HG02759 (cell line): ENCODE results near the gene SNX15.
"Not testable (repeated sequence)": the region's sequence is repeated elsewhere in the genome, so short reads cannot be mapped to it uniquely, and the experiment has no call there.

Experiments
- ATAC-seq: cut with Tn5 transposase; IDR thresholded peaks from one replicate; pipeline ENCODE4 v1.9.1; 2021; ENCODE audit warnings: mild to moderate bottlenecking, moderate library complexity; ENCODE audit not compliant: unreplicated experiment

The SNX15 gene

GRCh38 chr11:65027213-65028067, at the start of gene SNX15:
Gene SNX15, plus strand, starts transcription at chr11:65027439. Its CDS starts 99 bp downstream, at chr11:65027538.
- ATAC-seq, result peak; percentile 87

- ATAC-seq, result not testable (repeated sequence)
Observed at GRCh38 chr11:64983339-64983738, 43.9 kb upstream of the SNX15 start.

- ATAC-seq, result no peak
Observed at GRCh38 chr11:64987998-64988854, 39.0 kb upstream of the SNX15 start.

- no peak for ATAC-seq
Observed at GRCh38 chr11:64989416-64989815, 37.8 kb upstream of the SNX15 start.

- ATAC-seq, result no peak
Observed at GRCh38 chr11:64990222-64990923, 36.9 kb upstream of the SNX15 start.

GRCh38 chr11:64994318-64994717, 32.9 kb upstream of the SNX15 start:
- no peak for ATAC-seq

- ATAC-seq, result no peak
Observed at GRCh38 chr11:64996327-64996709, 30.9 kb upstream of the SNX15 start.

- no peak for ATAC-seq
Observed at GRCh38 chr11:64996710-64997380, 30.4 kb upstream of the SNX15 start, which contains the start of gene BATF2. Gene BATF2, minus strand, starts transcription at chr11:64996971. Its CDS starts 57 bp downstream, at chr11:64996914.

- no peak for ATAC-seq
Observed at GRCh38 chr11:64998141-64998540, 29.1 kb upstream of the SNX15 start.

- ATAC-seq, result no peak
Observed at GRCh38 chr11:64998690-64999431, 28.4 kb upstream of the SNX15 start.

GRCh38 chr11:64999478-64999877, 27.8 kb upstream of the SNX15 start:
- ATAC-seq, result no peak

GRCh38 chr11:65002706-65003105, 24.5 kb upstream of the SNX15 start:
- ATAC-seq, result no peak

- no peak for ATAC-seq
Observed at GRCh38 chr11:65003282-65003681, 24.0 kb upstream of the SNX15 start.

- not testable (repeated sequence) for ATAC-seq
Observed at GRCh38 chr11:65003968-65004367, 23.3 kb upstream of the SNX15 start.

GRCh38 chr11:65008016-65008415, 19.2 kb upstream of the SNX15 start:
- no peak for ATAC-seq

- ATAC-seq, result no peak
Observed at GRCh38 chr11:65008873-65009272, 18.4 kb upstream of the SNX15 start.

- ATAC-seq, result peak; percentile 62
Observed at GRCh38 chr11:65013130-65013887, 13.9 kb upstream of the SNX15 start.

GRCh38 chr11:65013888-65014725, 13.1 kb upstream of the SNX15 start, which contains the start of gene ARL2:
Gene ARL2, plus strand, starts transcription at chr11:65014160. Its CDS starts 48 bp downstream, at chr11:65014208.
- peak; percentile 82 for ATAC-seq
